ENCODE measurements around the gene PROM1.

PROM1 gene

DNA sequence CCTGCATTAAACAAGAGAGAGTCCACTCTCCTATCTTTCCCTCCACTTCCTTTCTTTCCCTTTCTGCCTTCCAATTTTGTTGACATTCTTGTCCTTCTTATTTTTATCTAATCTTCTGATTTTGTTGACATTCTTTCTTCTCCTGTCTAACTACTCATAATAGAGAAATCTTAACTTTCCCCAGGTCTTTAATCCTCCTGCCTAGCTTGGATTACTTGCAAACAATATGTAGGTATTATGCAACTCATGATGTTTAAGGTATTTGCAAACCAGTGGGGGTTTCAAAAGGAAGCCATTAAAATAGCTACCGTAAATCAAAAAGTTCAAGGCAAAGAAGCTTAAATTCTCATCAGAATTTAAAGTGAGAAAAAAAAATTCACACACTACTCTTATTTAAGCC, 53.9 kb downstream of the PROM1 start:
- TF ChIP-seq, protein P1, sequence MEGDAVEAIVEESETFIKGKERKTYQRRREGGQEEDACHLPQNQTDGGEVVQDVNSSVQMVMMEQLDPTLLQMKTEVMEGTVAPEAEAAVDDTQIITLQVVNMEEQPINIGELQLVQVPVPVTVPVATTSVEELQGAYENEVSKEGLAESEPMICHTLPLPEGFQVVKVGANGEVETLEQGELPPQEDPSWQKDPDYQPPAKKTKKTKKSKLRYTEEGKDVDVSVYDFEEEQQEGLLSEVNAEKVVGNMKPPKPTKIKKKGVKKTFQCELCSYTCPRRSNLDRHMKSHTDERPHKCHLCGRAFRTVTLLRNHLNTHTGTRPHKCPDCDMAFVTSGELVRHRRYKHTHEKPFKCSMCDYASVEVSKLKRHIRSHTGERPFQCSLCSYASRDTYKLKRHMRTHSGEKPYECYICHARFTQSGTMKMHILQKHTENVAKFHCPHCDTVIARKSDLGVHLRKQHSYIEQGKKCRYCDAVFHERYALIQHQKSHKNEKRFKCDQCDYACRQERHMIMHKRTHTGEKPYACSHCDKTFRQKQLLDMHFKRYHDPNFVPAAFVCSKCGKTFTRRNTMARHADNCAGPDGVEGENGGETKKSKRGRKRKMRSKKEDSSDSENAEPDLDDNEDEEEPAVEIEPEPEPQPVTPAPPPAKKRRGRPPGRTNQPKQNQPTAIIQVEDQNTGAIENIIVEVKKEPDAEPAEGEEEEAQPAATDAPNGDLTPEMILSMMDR (IDR thresholded peaks at IDR 0.05; ENCODE audit: borderline replicate concordance, insufficient read depth, low read depth, low read length): no peak
- no peak overlapping the region for H3K4me3 ChIP-seq (ENCODE audit: low read depth, low read length)

DNA sequence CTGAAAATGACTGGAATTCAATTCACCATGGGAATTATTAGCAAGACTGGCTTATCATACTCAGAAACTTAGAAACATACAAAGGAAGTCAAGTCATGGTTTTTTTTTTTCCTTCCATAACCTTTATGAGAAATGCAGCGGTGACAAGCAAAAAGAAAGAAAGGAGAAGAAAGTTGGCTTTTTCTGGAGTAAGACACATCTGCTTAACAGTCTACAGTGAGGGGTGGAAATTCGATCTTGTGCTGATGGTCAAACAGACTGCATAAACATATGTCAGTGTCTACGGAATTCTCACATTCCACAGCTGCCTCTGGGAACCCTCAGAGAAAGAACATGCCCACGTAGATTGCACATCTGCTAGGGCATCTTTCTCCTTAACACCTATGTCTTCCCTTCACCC, 54.6 kb downstream of the PROM1 start:
- no peak overlapping the region for H3K4me3 ChIP-seq (ENCODE audit: low read depth, low read length)
- TF ChIP-seq, protein P1 (IDR thresholded peaks at IDR 0.05; ENCODE audit: borderline replicate concordance, insufficient read depth, low read depth, low read length): no peak

DNA sequence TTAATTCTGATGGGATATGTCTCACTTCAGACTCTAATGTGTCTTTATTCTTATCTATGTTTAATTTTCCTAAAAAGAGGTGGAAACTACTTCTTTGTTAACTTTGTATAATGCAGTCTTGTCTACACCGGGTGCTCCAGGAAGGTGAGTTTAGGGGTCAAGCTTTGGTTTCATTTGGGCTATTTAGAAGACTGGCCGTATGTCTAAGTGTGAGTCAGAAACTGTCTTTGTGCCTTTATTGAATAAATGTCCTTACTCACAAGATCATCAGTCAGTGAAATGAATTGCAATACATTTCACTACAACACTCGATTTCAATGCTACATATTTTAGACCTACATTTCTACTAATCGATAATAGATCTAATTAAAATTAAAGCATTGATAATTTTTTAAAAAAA, 56.2 kb downstream of the PROM1 start:
- H3K4me3 ChIP-seq (ENCODE audit: low read depth, low read length): no peak overlapping the region

DNA sequence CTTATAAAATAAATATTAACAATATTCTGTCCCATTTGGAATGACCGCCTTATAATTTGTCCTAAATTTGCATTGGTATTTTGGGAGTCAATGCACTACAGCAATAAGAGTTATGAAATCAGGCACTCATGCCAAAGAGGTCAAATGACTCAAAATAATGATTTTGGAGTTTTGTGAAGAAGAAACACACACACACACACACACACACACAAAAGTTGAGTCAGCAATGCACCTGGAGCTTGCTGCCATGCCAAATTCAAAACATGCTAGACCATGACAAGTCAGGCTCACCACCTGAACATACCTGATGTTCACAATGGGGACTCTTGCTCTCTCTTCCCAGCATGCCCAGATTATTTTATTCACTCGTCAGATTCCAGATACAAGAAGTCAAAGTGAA, 56.7 kb downstream of the PROM1 start:
- TF ChIP-seq, protein P1 (IDR thresholded peaks at IDR 0.05; ENCODE audit: borderline replicate concordance, insufficient read depth, low read depth, low read length): no peak
- H3K4me3 ChIP-seq (ENCODE audit: low read depth, low read length): no peak overlapping the region

More for the DNA sequence above, 56.2 kb downstream of the PROM1 start:
- TF ChIP-seq, protein P1 (IDR thresholded peaks at IDR 0.05; ENCODE audit: borderline replicate concordance, insufficient read depth, low read depth, low read length): no peak

DNA sequence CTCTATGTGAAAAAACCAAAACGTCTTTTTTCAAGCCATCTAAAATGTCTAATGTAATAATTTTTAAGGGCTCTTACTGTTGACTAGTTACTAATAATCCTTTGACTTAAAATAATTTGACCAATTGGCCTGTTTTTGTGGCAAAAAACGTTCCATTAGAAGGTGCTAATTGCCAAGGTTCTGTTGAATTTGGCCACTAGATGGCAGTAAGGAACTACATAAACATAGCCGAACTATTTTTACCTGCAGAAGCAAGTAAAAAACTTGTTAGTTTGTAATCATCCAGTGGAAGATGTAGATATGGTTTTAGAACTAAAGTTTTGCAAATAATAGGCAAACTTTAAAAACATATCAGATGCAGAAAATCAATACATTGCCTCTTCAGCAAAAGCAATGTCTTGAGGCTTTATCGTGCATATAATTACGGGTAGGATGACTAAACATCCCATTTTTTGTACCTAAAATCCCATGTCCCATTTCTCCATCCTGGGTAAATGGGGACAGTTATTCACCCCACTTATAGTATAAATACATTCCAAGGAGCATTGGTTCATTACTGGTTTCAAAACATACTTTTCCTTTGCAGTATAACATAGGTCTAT, 57.6 kb downstream of the PROM1 start:
- TF ChIP-seq, protein P1 (IDR thresholded peaks at IDR 0.05; ENCODE audit: borderline replicate concordance, insufficient read depth, low read depth, low read length): peak; percentile 48; the same call in 1 of the 2 replicates
- no peak overlapping the region for H3K4me3 ChIP-seq (ENCODE audit: low read depth, low read length)

DNA sequence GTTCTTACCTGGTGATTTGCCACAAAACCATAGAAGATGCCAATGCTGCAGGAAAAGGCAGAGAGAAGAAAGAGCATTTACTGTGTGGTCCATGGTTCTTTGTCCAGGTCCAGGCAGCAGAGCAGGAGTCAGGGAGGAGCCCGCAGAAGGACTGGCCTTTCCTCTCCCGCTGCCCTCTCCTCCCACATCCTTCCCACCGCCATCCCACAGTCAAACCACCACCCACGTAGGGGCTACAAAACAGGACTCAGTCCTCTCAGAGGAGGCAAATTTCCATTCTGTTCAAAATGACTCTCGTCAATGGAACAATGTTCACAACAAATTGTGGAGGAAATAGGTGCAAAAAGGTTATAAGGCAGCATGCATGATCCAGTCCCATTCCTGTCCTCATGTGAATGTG, 58.6 kb downstream of the PROM1 start:
- no peak overlapping the region for H3K4me3 ChIP-seq (ENCODE audit: low read depth, low read length)
- TF ChIP-seq, protein P1 (IDR thresholded peaks at IDR 0.05; ENCODE audit: borderline replicate concordance, insufficient read depth, low read depth, low read length): no peak

DNA sequence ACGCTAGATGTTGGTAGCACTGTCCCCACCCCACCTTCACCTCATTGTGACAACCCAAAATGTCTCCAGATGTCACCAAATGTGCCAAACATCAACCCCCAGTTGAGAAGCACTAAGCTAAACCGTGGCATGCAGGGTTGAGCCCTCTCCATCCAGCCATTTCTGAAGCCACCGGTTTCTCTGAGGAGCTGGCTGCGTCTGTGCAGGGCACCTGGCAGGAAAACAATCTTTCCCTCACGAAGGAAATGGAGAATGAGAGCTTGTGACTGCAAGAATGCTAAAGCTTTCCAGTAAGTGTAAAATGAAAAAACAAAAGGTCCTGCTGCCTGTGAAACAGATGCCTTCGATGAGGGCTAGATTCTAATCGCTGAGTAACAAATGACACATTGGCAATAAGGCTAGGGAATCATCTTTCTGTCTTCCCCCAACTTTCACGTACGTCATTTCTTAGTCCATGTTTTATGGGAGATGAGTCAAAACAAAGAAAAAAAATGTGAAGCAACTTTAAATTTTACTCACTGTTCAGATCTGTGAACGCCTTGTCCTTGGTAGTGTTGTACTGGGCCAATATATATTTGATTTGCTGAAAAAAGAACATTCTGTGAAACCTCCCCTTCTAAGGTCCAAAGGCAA, 59.9 kb downstream of the PROM1 start:
- TF ChIP-seq, protein P1 (IDR thresholded peaks at IDR 0.05; ENCODE audit: borderline replicate concordance, insufficient read depth, low read depth, low read length): no peak

More for the DNA sequence above, 59.9 kb downstream of the PROM1 start:
- no peak overlapping the region for H3K4me3 ChIP-seq (ENCODE audit: low read depth, low read length)

Data from GM12875 (cell line).